Measurements from ENCODE around the gene CNNM2.

DNA sequence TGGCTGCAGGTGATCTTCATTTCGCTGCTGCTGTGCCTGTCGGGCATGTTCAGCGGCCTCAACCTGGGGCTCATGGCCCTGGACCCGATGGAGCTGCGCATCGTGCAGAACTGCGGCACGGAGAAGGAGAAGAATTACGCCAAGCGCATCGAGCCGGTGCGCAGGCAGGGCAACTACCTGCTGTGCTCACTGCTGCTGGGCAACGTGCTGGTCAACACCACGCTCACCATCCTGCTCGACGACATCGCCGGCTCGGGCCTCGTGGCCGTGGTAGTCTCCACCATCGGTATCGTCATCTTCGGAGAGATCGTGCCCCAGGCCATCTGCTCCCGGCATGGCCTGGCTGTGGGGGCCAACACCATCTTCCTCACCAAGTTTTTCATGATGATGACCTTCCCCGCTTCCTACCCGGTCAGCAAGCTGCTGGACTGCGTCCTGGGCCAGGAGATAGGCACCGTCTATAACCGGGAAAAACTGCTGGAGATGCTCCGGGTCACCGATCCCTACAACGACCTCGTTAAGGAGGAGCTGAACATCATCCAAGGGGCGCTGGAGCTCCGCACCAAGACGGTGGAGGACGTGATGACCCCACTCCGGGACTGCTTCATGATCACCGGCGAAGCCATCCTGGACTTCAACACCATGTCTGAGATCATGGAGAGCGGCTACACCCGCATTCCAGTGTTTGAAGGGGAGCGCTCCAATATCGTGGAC is 1.3 kb downstream of the CNNM2 start:
- TF ChIP-seq, protein P1, sequence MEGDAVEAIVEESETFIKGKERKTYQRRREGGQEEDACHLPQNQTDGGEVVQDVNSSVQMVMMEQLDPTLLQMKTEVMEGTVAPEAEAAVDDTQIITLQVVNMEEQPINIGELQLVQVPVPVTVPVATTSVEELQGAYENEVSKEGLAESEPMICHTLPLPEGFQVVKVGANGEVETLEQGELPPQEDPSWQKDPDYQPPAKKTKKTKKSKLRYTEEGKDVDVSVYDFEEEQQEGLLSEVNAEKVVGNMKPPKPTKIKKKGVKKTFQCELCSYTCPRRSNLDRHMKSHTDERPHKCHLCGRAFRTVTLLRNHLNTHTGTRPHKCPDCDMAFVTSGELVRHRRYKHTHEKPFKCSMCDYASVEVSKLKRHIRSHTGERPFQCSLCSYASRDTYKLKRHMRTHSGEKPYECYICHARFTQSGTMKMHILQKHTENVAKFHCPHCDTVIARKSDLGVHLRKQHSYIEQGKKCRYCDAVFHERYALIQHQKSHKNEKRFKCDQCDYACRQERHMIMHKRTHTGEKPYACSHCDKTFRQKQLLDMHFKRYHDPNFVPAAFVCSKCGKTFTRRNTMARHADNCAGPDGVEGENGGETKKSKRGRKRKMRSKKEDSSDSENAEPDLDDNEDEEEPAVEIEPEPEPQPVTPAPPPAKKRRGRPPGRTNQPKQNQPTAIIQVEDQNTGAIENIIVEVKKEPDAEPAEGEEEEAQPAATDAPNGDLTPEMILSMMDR (IDR thresholded peaks at IDR 0.05; ENCODE audit: low read length) = no peak
- TF ChIP-seq EZH2 (IDR thresholded peaks at IDR 0.05; ENCODE audit: borderline replicate concordance, low read length) = no peak
